ENCODE measurements around the gene TELO2.
"Not testable (repeated sequence)": the region's sequence is repeated elsewhere in the genome, so short reads cannot be mapped to it uniquely, and the experiment has no call there.

TELO2 gene

DNA sequence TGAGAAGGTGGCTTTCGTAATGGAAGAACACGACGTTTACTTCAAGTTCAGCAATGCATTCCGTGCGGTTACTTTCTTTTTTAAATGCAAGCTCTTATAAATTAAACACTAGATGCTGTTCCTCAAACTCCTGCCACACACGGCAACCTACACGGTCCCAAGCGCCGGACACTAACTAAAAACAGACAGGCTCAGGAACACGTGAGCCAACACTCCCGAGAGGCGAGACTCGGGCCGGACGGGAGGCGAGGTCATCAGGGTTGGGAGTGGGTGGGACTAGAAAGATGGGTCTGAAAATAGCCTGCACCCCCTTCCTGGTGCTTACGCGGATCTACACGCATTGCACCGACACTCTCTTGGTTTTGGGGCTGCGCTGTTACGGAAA, 24.7 kb upstream of the TELO2 start:
- peak overlapping the region; percentile 57 to 99 (median 98); a peak in 20 of 22 replicates for H3K9ac ChIP-seq
- H3K4me1 ChIP-seq, result peaks cover 65 to 80% (median 73%) of the 10 kb centered on the region in 10 experiments
- peak overlapping the region in 10 of 11 experiments; percentile 97 to 100 (median 99); a peak in 20 of 22 replicates for H3K27ac ChIP-seq
- no peaks in the 10 kb centered on the region for H3K27me3 ChIP-seq
- peaks cover 26 to 41% (median 32%) of the 10 kb centered on the region in 11 experiments for H3K36me3 ChIP-seq
- H4K20me1 ChIP-seq, result peaks cover 0 to 97% (median 29%) of the 10 kb centered on the region in 11 experiments; a peak in 14 of 22 replicates
- H3K9me3 ChIP-seq (replicated peaks in 1 of 11), result peaks cover 0 to 11% (median 0%) of the 10 kb centered on the region in 11 experiments; a peak in 1 of 22 replicates
- no peak for TF ChIP-seq Cebpa-rat (IDR thresholded peaks at IDR 0.05)
- H3K4me2 ChIP-seq, result peak overlapping the region; percentile 94 to 99 (median 98)
- peak overlapping the region in 7 of 10 experiments; percentile 18 to 92 (median 58); a peak in 6 of 20 replicates for H3K4me3 ChIP-seq

DNA sequence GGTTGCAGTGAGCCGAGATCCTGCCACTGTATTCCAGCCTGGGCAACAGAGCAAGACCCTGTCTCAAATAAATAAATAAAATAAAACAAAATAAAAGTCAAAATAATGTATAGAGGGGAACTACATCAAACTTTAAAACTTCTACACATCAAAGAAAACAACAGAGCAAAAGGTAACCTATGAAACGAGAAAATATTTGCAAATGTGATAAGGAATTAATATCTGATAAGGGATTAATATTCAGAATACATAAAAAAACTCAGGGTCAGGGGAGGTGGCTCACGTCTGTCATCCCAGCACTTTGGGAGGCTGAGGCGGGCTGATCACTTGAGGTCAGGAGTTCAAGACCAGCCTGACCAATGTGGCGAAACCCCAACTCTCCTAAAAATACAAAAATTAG, 24.0 kb upstream of the TELO2 start:
- Histone ChIP-seq H3K4me3 (peak overlapping the region; percentile 58 to 98 (median 92)), H3K9me3 (replicated peaks in 1 of 11) (peaks cover 0 to 11% (median 0%) of the 10 kb centered on the region in 11 experiments; a peak in 1 of 22 replicates), H3K4me1 (peaks cover 71 to 87% (median 81%) of the 10 kb centered on the region in 10 experiments), H3K4me2 (peak overlapping the region; percentile 94 to 99 (median 98)), H3K36me3 (peaks cover 19 to 34% (median 25%) of the 10 kb centered on the region in 11 experiments), H3K27ac (peak overlapping the region; percentile 90 to 100 (median 99)), H3K9ac (peak overlapping the region; percentile 95 to 99 (median 99)), H4K20me1 (peaks cover 0 to 90% (median 28%) of the 10 kb centered on the region in 11 experiments; a peak in 14 of 22 replicates)
- not testable (repeated sequence) for H3K27me3 ChIP-seq

DNA sequence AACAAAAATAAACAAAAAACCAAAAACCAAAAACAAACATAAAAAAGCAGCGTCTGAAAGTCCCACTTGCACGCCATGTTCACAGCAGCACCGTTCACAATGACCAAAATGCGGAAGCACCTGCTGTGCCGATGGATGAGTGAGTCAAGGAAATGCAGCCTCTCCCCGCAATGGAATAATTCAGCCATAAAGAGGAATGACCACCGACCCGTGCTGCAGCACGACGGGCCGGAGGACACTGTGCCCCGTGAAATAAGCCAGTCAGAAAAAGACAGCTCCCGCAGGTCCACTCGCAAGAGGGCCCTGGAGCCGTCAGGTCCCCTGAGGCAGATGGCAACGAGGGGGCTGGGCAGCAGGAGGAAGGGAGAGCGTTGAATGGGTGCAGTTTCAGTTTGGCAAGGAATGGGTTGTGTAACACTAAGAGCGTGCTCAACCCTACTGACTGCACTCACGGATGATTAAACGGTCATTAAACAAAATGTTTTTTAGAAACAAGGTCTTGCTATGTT, 23.4 kb upstream of the TELO2 start:
- peaks cover 13 to 28% (median 19%) of the 10 kb centered on the region in 11 experiments; a peak in 21 of 22 replicates for H3K36me3 ChIP-seq
- peak overlapping the region; percentile 90 to 100 (median 99) for H3K27ac ChIP-seq
- H3K4me3 ChIP-seq, result peak overlapping the region; percentile 58 to 98 (median 92)
- TF ChIP-seq Cebpa-rat (IDR thresholded peaks at IDR 0.05), result peak in 10 of 11 experiments; percentile 31 to 93 (median 70); a peak in 15 of 22 replicates
- peaks cover 71 to 91% (median 83%) of the 10 kb centered on the region in 10 experiments for H3K4me1 ChIP-seq
- peaks cover 0 to 11% (median 0%) of the 10 kb centered on the region in 11 experiments; a peak in 1 of 22 replicates for H3K9me3 ChIP-seq (replicated peaks in 1 of 11)
- H3K4me2 ChIP-seq, result peak overlapping the region; percentile 94 to 99 (median 98)
- H3K9ac ChIP-seq, result peak overlapping the region; percentile 95 to 99 (median 99)
- H3K27me3 ChIP-seq, result no peaks in the 10 kb centered on the region
- H4K20me1 ChIP-seq, result peaks cover 0 to 84% (median 22%) of the 10 kb centered on the region in 11 experiments; a peak in 13 of 22 replicates

DNA sequence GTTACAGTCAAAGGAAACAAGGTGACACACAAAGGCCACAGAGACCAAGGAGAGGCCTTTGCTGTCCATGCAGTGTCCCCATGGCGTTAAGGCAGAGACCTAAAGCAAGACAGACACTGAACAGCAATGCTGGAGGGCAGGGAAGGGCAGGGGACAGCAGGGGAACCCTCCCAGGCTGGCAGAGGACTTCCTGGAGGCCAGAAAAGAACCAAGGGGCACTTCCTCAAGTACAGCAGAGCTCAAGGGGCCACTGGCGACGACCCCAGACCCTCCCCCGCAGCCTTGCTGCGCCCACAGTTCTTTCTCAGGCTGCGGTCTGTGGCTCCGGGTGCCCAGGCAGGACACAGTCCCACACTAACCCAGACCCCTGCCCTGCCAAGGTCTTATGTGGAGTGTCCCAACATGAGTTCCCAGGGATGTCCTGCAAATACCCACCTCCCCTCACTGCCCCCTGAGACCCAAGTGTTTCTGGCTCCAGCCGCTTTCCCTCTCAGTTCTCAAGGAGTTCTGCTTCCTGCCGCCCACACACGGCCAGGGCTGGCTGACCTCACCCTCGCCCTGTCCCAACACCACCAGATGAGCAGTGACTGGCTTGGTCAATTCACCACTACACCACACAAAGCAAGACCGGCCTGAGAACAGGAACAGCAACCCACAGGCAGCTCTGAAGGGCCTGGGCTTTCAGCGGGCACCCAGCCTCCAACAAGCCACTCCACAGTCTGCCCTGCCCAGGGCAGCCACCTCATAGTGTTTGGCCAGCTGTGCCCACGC, 22.5 kb upstream of the TELO2 start:
- Histone ChIP-seq H4K20me1 (peaks cover 0 to 74% (median 13%) of the 10 kb centered on the region in 11 experiments; a peak in 13 of 22 replicates), H3K27me3 (no peaks in the 10 kb centered on the region), H3K9ac (peak overlapping the region; percentile 95 to 99 (median 99)), H3K27ac (peak overlapping the region; percentile 90 to 100 (median 99)), H3K4me3 (peak overlapping the region; percentile 58 to 98 (median 92)), H3K4me1 (peaks cover 76 to 90% (median 87%) of the 10 kb centered on the region in 10 experiments), H3K4me2 (peak overlapping the region; percentile 94 to 99 (median 98)), H3K9me3 (replicated peaks in 1 of 11) (peaks cover 0 to 11% (median 0%) of the 10 kb centered on the region in 11 experiments; a peak in 1 of 22 replicates), H3K36me3 (peaks cover 3 to 18% (median 9%) of the 10 kb centered on the region in 11 experiments; a peak in 15 of 22 replicates)
- no peak for TF ChIP-seq Cebpa-rat (IDR thresholded peaks at IDR 0.05)

DNA sequence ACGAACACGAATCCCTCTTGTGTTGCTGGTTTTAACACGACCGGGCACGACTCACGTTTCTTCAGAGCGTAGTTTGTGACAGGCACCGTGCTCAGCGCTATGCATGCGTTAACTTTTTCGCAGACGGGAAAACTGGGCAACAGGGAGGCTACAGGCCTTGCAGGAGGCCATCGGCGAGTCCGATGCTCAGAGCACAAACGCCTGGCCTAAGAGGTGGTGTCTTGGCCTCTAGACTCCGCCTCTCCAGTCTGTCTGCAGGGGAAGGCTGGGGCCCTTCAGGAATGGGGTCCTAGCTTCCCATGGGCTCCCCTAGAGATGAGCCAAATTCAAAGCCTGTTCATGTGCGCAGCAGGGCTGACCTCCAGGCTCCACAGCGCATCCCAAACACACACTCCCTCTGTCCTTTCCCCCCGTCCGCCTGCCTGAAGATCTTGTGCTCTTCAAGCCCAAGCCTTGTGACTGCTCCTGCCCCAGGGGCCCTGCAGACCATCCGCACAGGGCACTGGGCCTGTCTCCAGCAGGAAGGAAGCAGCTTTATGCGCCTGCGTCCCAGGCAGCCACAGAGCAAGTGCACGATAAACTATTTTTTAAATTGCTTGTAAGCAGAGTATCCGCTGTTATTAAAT, 21.5 kb upstream of the TELO2 start:
- H3K9me3 ChIP-seq (replicated peaks in 1 of 11), result peaks cover 0 to 11% (median 0%) of the 10 kb centered on the region in 11 experiments; a peak in 1 of 22 replicates
- H3K27ac ChIP-seq, result peak overlapping the region; percentile 90 to 100 (median 99)
- H3K36me3 ChIP-seq, result peaks cover 0 to 11% (median 0%) of the 10 kb centered on the region in 11 experiments; a peak in 5 of 22 replicates
- H3K4me1 ChIP-seq, result peaks cover 80 to 88% (median 84%) of the 10 kb centered on the region in 10 experiments
- H3K4me3 ChIP-seq, result peak overlapping the region; percentile 58 to 98 (median 92)
- H3K9ac ChIP-seq, result peak overlapping the region; percentile 95 to 99 (median 99)
- H4K20me1 ChIP-seq, result peaks cover 0 to 64% (median 3%) of the 10 kb centered on the region in 11 experiments; a peak in 9 of 22 replicates
- H3K4me2 ChIP-seq, result peak overlapping the region; percentile 94 to 99 (median 98)
- no peaks in the 10 kb centered on the region for H3K27me3 ChIP-seq
- no peak for TF ChIP-seq Cebpa-rat (IDR thresholded peaks at IDR 0.05)

DNA sequence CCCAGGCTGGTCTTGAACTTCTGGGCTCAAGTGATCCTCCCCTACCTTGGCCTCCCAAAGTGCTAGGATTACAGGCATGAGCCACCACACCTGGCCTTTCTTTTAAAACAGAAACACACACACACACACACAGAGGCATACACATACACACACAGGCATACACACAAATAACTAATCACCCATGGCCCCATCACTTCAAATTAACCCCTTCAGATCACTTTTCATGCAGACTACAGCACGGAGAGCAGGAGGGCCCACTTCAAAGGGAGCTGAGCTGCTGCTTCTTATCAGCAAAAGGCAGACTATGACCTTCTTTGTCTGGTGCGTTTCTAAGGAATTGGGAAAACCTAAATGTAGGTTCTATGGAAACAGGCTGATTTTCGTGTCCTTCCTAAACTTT, 20.2 kb upstream of the TELO2 start:
- H3K4me3 ChIP-seq, result peak overlapping the region in 9 of 10 experiments; percentile 59 to 98 (median 93); a peak in 16 of 20 replicates
- H4K20me1 ChIP-seq, result peaks cover 0 to 51% (median 0%) of the 10 kb centered on the region in 11 experiments; a peak in 6 of 22 replicates
- no peaks in the 10 kb centered on the region for H3K27me3 ChIP-seq
- H3K4me2 ChIP-seq, result peak overlapping the region; percentile 94 to 99 (median 98)
- H3K9ac ChIP-seq, result peak overlapping the region; percentile 95 to 99 (median 99); a peak in 21 of 22 replicates
- peak overlapping the region; percentile 90 to 100 (median 99); a peak in 21 of 22 replicates for H3K27ac ChIP-seq
- peaks cover 0 to 5% (median 0%) of the 10 kb centered on the region in 11 experiments; a peak in 3 of 22 replicates for H3K36me3 ChIP-seq
- H3K4me1 ChIP-seq, result peaks cover 68 to 75% (median 72%) of the 10 kb centered on the region in 10 experiments
- TF ChIP-seq Cebpa-rat (IDR thresholded peaks at IDR 0.05), result no peak
- H3K9me3 ChIP-seq (replicated peaks in 1 of 11), result peaks cover 0 to 11% (median 0%) of the 10 kb centered on the region in 11 experiments; a peak in 1 of 22 replicates

DNA sequence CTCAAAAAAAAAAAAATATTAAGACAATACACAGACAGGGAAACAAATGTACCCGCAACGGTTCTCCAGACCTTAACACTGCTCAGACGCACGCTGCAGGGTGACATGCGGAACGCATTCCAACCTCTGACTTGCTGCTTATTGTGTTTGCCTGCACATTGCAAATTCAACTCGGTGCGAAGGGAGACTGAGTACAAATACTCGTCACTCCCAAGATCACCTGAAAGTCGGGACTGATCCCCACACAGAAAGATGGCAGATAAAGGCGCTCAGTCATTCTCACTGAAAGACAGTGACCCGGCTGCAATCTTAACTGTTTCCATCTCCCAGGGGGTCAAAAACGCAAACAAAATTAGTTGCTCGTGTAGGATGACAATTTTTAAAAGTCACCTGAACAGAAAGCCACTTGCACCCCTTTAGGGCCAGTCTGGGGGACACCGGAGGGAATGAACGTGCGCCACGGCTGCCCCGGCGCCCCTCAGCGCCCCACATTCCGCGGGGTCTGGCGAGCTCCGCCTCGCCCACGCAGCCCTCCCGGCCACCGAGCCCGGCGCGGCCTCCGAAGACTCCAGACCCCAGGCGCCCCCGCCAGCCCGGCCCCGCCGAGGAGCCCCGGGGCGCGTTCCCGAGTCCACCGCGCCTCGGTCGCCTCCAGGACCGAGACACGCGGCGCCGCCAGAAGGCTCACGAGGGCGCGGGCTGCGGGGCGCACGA, 18.9 kb upstream of the TELO2 start:
- Histone ChIP-seq H3K4me3 (peak overlapping the region; percentile 81 to 98 (median 94)), H3K9ac (peak overlapping the region; percentile 95 to 99 (median 99)), H3K36me3 (no peaks in the 10 kb centered on the region), H3K27ac (peak overlapping the region; percentile 97 to 100 (median 99)), H3K27me3 (no peaks in the 10 kb centered on the region), H3K9me3 (replicated peaks in 1 of 11) (peaks cover 0 to 11% (median 0%) of the 10 kb centered on the region in 11 experiments; a peak in 2 of 22 replicates), H3K4me2 (peak overlapping the region; percentile 94 to 99 (median 98)), H4K20me1 (peaks cover 0 to 39% (median 0%) of the 10 kb centered on the region in 11 experiments; a peak in 2 of 22 replicates), H3K4me1 (peaks cover 55 to 64% (median 59%) of the 10 kb centered on the region in 10 experiments)
- no peak for TF ChIP-seq Cebpa-rat (IDR thresholded peaks at IDR 0.05)
